Measurements from ENCODE around the gene MAP3K10. TPM values are rescaled to one million over a fixed set of nuclear protein-coding genes. Genes with fewer than 3 reads are reported as not detected.

Gene MAP3K10
- total and polyA plus RNA-seq, 2 of the 13 experiments (the other 11 are each of a cell fraction or from before 2014, with no cell fraction given), result 3.4 to 5.0 TPM

DNA sequence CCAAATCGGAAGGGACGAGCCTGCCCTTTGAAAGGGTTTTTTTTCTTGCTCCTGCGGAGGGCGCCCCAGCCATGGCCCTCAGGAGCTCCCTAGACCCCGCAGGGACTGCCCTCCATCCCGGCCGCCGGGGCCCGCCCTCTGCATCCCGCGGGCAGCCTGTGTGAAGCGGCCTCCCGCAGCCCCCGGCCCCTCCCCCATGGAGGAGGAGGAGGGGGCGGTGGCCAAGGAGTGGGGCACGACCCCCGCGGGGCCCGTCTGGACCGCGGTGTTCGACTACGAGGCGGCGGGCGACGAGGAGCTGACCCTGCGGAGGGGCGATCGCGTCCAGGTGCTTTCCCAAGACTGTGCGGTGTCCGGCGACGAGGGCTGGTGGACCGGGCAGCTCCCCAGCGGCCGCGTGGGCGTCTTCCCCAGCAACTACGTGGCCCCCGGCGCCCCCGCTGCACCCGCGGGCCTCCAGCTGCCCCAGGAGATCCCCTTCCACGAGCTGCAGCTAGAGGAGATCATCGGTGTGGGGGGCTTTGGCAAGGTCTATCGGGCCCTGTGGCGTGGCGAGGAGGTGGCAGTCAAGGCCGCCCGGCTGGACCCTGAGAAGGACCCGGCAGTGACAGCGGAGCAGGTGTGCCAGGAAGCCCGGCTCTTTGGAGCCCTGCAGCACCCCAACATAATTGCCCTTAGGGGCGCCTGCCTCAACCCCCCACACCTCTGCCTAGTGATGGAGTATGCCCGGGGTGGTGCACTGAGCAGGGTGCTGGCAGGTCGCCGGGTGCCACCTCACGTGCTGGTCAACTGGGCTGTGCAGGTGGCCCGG lies 815 bp downstream of the MAP3K10 start (continued):
- TF ChIP-seq GPBP1L1 (CRISPR knock-in tag; IDR thresholded peaks at IDR 0.05) (no peak), NR2F2 (IDR thresholded peaks at IDR 0.05; ENCODE audit: borderline replicate concordance, low read depth) (no peak), JUNB (CRISPR knock-in tag; IDR thresholded peaks at IDR 0.05; ENCODE audit: borderline replicate concordance) (no peak), ZFP37 (CRISPR knock-in tag; IDR thresholded peaks at IDR 0.05; ENCODE audit: borderline replicate concordance) (no peak), ELK4 (CRISPR knock-in tag; IDR thresholded peaks at IDR 0.05; ENCODE audit: borderline replicate concordance) (no peak), EED (CRISPR knock-in tag; IDR thresholded peaks at IDR 0.05) (peak; percentile 49; the same call in 1 of the 2 replicates), NR2F1 (CRISPR knock-in tag; IDR thresholded peaks at IDR 0.05) (no peak), POLR2AphosphoS2 (IDR thresholded peaks at IDR 0.05; ENCODE audit: low read depth, low read length) (no peak), ZNF12 (CRISPR knock-in tag; IDR thresholded peaks at IDR 0.05) (no peak), MAFK (conservative IDR thresholded peaks at IDR 0.05 in 1 of 2, IDR thresholded peaks at IDR 0.05 in 1 of 2; ENCODE audit: low read length in 2 of 2) (no peak), MAZ (IDR thresholded peaks at IDR 0.05; ENCODE audit: borderline replicate concordance, low read depth, low read length) (no peak), MAZ (CRISPR knock-in tag; IDR thresholded peaks at IDR 0.05; ENCODE audit: low read depth) (0 out of 2 replicates have a peak, but pooled peaks have one; percentile 25)
- TF ChIP-seq, protein P1, sequence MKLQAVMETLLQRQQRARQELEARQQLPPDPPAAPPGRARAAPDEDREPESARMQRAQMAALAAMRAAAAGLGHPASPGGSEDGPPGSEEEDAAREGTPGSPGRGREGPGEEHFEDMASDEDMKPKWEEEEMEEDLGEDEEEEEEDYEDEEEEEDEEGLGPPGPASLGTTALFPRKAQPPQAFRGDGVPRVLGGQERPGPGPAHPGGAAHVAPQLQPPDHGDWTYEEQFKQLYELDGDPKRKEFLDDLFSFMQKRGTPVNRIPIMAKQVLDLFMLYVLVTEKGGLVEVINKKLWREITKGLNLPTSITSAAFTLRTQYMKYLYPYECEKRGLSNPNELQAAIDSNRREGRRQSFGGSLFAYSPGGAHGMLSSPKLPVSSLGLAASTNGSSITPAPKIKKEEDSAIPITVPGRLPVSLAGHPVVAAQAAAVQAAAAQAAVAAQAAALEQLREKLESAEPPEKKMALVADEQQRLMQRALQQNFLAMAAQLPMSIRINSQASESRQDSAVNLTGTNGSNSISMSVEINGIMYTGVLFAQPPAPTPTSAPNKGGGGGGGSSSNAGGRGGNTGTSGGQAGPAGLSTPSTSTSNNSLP (IDR thresholded peaks at IDR 0.05; ENCODE audit: low read depth, low read length), result no peak
- TF ChIP-seq, protein P2, sequence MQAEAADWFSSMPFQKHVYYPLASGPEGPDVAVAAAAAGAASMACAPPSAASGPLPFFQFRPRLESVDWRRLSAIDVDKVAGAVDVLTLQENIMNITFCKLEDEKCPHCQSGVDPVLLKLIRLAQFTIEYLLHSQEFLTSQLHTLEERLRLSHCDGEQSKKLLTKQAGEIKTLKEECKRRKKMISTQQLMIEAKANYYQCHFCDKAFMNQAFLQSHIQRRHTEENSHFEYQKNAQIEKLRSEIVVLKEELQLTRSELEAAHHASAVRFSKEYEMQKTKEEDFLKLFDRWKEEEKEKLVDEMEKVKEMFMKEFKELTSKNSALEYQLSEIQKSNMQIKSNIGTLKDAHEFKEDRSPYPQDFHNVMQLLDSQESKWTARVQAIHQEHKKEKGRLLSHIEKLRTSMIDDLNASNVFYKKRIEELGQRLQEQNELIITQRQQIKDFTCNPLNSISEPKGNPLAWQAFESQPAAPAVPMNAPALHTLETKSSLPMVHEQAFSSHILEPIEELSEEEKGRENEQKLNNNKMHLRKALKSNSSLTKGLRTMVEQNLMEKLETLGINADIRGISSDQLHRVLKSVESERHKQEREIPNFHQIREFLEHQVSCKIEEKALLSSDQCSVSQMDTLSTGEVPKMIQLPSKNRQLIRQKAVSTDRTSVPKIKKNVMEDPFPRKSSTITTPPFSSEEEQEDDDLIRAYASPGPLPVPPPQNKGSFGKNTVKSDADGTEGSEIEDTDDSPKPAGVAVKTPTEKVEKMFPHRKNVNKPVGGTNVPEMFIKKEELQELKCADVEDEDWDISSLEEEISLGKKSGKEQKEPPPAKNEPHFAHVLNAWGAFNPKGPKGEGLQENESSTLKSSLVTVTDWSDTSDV (CRISPR knock-in tag; IDR thresholded peaks at IDR 0.05), result 0 out of 2 replicates have a peak, but pooled peaks have one; percentile 52
- TF ChIP-seq, protein P3, sequence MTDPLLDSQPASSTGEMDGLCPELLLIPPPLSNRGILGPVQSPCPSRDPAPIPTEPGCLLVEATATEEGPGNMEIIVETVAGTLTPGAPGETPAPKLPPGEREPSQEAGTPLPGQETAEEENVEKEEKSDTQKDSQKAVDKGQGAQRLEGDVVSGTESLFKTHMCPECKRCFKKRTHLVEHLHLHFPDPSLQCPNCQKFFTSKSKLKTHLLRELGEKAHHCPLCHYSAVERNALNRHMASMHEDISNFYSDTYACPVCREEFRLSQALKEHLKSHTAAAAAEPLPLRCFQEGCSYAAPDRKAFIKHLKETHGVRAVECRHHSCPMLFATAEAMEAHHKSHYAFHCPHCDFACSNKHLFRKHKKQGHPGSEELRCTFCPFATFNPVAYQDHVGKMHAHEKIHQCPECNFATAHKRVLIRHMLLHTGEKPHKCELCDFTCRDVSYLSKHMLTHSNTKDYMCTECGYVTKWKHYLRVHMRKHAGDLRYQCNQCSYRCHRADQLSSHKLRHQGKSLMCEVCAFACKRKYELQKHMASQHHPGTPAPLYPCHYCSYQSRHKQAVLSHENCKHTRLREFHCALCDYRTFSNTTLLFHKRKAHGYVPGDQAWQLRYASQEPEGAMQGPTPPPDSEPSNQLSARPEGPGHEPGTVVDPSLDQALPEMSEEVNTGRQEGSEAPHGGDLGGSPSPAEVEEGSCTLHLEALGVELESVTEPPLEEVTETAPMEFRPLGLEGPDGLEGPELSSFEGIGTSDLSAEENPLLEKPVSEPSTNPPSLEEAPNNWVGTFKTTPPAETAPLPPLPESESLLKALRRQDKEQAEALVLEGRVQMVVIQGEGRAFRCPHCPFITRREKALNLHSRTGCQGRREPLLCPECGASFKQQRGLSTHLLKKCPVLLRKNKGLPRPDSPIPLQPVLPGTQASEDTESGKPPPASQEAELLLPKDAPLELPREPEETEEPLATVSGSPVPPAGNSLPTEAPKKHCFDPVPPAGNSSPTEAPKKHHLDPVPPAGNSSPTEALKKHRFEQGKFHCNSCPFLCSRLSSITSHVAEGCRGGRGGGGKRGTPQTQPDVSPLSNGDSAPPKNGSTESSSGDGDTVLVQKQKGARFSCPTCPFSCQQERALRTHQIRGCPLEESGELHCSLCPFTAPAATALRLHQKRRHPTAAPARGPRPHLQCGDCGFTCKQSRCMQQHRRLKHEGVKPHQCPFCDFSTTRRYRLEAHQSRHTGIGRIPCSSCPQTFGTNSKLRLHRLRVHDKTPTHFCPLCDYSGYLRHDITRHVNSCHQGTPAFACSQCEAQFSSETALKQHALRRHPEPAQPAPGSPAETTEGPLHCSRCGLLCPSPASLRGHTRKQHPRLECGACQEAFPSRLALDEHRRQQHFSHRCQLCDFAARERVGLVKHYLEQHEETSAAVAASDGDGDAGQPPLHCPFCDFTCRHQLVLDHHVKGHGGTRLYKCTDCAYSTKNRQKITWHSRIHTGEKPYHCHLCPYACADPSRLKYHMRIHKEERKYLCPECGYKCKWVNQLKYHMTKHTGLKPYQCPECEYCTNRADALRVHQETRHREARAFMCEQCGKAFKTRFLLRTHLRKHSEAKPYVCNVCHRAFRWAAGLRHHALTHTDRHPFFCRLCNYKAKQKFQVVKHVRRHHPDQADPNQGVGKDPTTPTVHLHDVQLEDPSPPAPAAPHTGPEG (CRISPR knock-in tag; IDR thresholded peaks at IDR 0.05), result no peak

All from HepG2 (cell line).